Ammon's horn (tissue), 1 donor: ENCODE data around the gene SH3BP2.

ENCODE experiments used
- DNase-seq: peaks from one replicate; pipeline ENCODE4 v3.0.0-alpha.2; 2016; ENCODE audit warnings: low spot score

Gene SH3BP2

GRCh38 chr4:2878346-2878745 lies 85.5 kb downstream of the SH3BP2 start:
- DNase-seq, result no peak

- no peak for DNase-seq
Observed at GRCh38 chr4:2879026-2879425, 86.1 kb downstream of the SH3BP2 start.

- DNase-seq, result no peak
Observed at GRCh38 chr4:2881431-2881830, 88.5 kb downstream of the SH3BP2 start.

- no peak for DNase-seq
Observed at GRCh38 chr4:2882341-2882740, 89.5 kb downstream of the SH3BP2 start.

GRCh38 chr4:2886161-2886560 lies 93.3 kb downstream of the SH3BP2 start:
- DNase-seq, result no peak

GRCh38 chr4:2886622-2887021 lies 93.7 kb downstream of the SH3BP2 start:
- no peak for DNase-seq

GRCh38 chr4:2887343-2887742 lies 94.5 kb downstream of the SH3BP2 start:
- no peak for DNase-seq

GRCh38 chr4:2888886-2889285 lies 96.0 kb downstream of the SH3BP2 start:
- DNase-seq, result no peak
